ENCODE measurements around the gene ZC3H12D.
A peak's percentile ranks its signal among the peaks of the same experiment; 100 is the strongest.

Gene ZC3H12D

DNA sequence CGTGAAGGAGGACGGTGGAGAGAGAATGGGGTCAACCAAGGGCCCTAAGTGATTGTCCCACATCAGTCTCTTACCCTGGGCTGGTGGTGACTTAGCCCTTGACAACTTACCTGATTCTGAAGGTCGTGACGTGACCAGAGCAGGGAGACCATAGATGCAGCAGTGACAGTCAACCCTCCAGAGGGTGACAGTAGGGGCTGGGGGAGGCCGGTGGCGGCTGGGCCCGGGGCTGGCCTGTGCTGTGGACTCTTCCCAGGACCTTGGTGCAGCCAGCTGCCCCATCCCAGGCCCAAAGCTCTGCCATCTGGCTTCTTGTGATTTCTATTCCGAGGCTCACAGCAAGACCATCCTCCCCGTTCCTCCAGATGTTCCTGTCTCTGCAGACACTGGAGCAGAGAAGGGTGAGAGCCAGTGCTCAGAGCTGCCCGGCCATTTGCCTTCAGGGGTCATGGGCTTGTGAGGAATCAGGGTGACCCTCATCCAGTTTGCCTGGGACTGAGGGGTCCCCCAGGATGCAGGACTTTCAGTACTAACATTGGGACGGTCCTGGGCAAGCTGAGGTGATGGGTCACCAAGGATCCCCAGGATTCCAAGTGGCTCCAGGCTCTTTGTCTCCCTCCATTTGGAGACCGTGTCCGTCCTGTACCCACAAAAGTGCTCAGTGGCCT is 48.8 kb downstream of the ZC3H12D start:
- DNase-seq (ENCODE audit: low spot score): no peak
- in situ Hi-C loops (cut with MboI; ENCODE audit: low sequenced_read_pairs, unreplicated experiment): loop anchor here (10.0 to 25.0 kb wide), 2 partner anchors 401 to 849 kb away; no protein-coding TSS in a partner anchor

DNA sequence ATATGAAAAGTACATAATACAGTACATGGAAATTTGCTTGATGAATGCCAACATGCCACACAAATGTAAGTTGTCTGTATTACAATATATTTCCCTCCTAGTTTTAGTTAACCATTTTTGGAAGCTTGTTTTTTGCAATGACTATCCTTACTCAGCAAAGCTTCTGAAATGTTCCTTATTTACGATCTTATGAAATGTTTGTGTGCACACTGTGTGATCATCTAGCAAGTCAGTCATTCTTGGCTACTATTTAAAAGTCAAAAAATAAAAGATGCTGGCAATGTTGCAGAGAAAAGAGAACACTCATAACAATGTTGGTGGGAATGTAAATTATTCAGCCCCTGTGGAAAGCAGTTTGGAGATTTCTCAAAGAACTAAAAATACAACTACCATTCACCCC is 50.9 kb downstream of the ZC3H12D start:
- in situ Hi-C loops (cut with MboI; ENCODE audit: low sequenced_read_pairs, unreplicated experiment): loop anchor here (10.0 to 25.0 kb wide), 2 partner anchors 399 to 847 kb away; no protein-coding TSS in a partner anchor
- DNase-seq (ENCODE audit: low spot score): no peak
- TF ChIP-seq, protein P1, sequence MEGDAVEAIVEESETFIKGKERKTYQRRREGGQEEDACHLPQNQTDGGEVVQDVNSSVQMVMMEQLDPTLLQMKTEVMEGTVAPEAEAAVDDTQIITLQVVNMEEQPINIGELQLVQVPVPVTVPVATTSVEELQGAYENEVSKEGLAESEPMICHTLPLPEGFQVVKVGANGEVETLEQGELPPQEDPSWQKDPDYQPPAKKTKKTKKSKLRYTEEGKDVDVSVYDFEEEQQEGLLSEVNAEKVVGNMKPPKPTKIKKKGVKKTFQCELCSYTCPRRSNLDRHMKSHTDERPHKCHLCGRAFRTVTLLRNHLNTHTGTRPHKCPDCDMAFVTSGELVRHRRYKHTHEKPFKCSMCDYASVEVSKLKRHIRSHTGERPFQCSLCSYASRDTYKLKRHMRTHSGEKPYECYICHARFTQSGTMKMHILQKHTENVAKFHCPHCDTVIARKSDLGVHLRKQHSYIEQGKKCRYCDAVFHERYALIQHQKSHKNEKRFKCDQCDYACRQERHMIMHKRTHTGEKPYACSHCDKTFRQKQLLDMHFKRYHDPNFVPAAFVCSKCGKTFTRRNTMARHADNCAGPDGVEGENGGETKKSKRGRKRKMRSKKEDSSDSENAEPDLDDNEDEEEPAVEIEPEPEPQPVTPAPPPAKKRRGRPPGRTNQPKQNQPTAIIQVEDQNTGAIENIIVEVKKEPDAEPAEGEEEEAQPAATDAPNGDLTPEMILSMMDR (IDR thresholded peaks at IDR 0.05; ENCODE audit: borderline replicate concordance, control extremely low read depth, extremely low read depth, insufficient read depth, missing control alignments): no peak

More for the DNA sequence above, 48.8 kb downstream of the ZC3H12D start:
- TF ChIP-seq, protein P1 (IDR thresholded peaks at IDR 0.05; ENCODE audit: borderline replicate concordance, control extremely low read depth, extremely low read depth, insufficient read depth, missing control alignments): no peak

DNA sequence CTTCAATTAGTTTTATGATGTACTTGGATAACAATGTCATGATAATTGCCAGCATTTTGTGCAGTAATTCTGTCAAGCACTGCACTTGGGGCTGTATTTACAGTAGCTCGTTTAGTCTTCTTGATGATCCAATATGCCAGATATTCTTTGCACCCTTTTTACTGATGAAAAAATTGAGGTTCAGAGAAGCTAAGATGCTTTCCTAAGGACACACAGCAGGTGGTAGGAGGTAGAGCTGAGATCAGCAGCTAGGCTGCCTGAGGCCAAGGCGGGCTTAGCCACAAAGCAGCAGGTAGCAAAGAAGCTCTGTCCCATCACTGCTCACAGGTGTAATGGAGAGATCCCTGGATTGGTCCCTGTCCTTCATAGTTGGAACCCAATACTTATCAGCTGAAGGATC is 51.4 kb downstream of the ZC3H12D start:
- no peak for DNase-seq (ENCODE audit: low spot score)
- TF ChIP-seq, protein P1 (IDR thresholded peaks at IDR 0.05; ENCODE audit: borderline replicate concordance, control extremely low read depth, extremely low read depth, insufficient read depth, missing control alignments): no peak
- in situ Hi-C loops (cut with MboI; ENCODE audit: low sequenced_read_pairs, unreplicated experiment): loop anchor here (10.0 to 25.0 kb wide), 2 partner anchors 399 to 846 kb away; no protein-coding TSS in a partner anchor

DNA sequence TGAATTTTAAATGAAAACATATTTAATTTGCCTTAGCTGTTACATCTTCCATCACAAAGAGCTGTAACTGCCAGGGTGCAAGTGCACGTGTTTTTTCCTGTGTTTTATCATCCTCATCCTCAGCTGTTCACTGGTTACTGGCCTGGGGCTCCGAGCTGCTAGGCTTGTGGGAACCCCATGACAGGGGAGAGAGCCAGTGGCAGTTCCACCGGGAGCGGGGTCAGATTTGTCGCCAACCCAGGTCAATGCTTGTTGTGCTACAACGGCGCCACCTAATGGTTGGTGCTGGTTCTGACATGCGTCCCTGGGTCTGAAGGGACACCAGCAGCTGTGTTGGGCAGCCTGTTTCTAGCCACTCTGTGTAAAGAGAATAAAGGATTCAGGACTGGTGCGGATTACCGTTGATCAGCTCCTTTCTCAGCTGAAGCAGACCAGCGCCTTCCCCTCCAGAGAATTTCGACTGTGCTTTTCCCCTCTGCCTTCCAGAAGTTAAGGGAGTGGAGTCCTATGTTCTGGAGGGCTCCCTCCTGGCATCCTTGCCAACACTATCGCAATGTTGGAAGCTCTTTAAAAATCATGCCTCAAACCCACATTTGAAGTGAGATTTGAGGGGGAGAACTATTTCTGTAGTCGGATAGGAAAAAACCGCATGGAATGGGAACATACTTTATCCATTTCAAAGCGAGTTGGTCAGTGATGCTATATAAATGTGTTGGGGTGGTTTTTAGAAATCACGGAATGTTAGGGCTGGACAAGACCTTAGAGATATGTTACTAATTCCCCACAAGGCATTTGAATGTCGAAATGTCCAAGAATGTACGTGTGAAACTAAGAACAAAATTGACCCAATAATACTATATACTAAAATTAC is 52.7 kb downstream of the ZC3H12D start:
- in situ Hi-C loops (cut with MboI; ENCODE audit: low sequenced_read_pairs, unreplicated experiment): loop anchor here (10.0 to 25.0 kb wide), 2 partner anchors 397 to 845 kb away; no protein-coding TSS in a partner anchor
- peak; percentile 88 for DNase-seq (ENCODE audit: low spot score)
- TF ChIP-seq, protein P1 (IDR thresholded peaks at IDR 0.05; ENCODE audit: borderline replicate concordance, control extremely low read depth, extremely low read depth, insufficient read depth, missing control alignments): peak; percentile 94

DNA sequence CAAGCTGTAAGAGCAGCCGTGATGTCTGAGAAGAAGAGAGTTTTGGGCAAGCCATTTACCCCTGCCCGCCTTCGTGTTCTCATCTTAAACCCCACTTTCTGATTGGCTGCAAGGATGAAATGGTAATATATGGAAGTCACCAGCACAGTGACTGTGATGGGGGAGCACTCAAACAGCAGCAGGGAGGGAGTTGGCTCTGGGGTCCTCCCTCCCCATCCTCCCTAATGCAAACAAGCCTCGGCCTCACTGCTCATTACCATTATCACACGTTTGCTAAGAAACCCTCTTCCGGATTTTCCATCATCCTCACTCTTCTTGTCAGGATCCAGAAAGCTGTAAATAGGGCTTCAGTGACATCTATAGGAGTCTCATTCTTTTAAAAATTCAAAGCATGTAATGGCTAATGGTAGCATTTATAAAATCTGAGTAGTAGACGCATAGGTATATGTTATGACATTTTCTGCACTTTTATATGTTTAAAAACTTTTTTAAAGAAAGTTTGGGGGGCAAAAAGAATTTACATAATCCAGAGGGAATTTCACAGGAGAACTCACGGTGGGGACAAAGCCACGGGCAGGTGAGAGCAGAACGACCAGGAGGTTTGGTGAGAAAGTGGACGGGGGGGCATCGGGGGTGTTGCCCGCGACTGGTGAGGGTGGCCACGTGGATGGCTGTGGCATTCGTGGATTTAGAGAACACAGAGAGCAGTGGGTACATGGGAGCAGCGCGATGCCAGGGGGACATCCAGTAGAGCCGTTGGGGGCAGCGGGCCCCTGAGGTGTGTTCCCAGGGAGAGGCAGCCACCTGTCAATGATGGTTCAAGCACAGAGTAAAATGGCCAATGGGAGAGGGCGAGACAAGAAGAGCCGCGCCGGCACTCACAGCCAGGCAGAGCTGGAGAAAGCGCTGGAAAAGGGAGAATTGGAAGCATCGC is 55.1 kb downstream of the ZC3H12D start:
- in situ Hi-C loops (cut with MboI; ENCODE audit: low sequenced_read_pairs, unreplicated experiment): loop anchor here (10.0 to 25.0 kb wide), 3 partner anchors 355 to 842 kb away; no protein-coding TSS in a partner anchor
- no peak for DNase-seq (ENCODE audit: low spot score)
- TF ChIP-seq, protein P1 (IDR thresholded peaks at IDR 0.05; ENCODE audit: borderline replicate concordance, control extremely low read depth, extremely low read depth, insufficient read depth, missing control alignments): no peak

Measured in GM13976 (cell line).